GM13976 (cell line): ENCODE measurements around the gene CCDC50.

ENCODE experiments used
- DNase-seq: peaks from one replicate; pipeline ENCODE4 v3.0.0; 2012; ENCODE audit warnings: low spot score
- in situ Hi-C: fragments of 300-500 bp; cut with MboI; formaldehyde crosslinking; loops from one replicate; pipeline ENCODE4 v1.12.0; 2022; ENCODE audit warnings: low sequenced_read_pairs, mixed read lengths, inconsistent platforms; ENCODE audit not compliant: unreplicated experiment
- TF ChIP-seq, protein P1 (sequence below): IDR thresholded peaks from 2 replicates; pipeline ENCODE4 v1.5.1; 2012; ENCODE audit warnings: borderline replicate concordance, mild to moderate bottlenecking; ENCODE audit not compliant: insufficient read depth; ENCODE audit errors: extremely low read depth, missing control alignments, control extremely low read depth

CCDC50 gene

DNA sequence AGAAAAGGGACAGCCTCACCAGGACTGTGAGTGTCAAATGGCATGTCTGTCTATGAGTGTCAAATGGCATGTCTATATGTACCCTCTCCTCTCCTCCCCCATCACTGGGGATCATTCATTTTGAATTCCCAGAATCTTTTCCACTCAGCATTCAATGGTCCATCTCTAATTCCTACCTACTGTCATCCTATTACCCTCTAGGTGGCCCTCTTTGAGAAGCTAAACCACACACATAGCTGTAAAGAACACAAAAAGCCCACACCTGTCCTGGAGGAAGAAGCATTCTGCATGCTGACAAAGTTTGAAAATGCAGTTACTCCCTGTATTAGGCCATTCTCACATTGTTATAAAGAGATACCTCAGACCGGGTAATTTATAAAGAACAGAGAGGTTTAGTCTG is 85.5 kb downstream of the CCDC50 start:
- in situ Hi-C loops = loop anchor here (10.0 kb wide), 1 partner anchor 1020 kb away; no protein-coding TSS in a partner anchor
- no peak for DNase-seq
- TF ChIP-seq, protein P1, sequence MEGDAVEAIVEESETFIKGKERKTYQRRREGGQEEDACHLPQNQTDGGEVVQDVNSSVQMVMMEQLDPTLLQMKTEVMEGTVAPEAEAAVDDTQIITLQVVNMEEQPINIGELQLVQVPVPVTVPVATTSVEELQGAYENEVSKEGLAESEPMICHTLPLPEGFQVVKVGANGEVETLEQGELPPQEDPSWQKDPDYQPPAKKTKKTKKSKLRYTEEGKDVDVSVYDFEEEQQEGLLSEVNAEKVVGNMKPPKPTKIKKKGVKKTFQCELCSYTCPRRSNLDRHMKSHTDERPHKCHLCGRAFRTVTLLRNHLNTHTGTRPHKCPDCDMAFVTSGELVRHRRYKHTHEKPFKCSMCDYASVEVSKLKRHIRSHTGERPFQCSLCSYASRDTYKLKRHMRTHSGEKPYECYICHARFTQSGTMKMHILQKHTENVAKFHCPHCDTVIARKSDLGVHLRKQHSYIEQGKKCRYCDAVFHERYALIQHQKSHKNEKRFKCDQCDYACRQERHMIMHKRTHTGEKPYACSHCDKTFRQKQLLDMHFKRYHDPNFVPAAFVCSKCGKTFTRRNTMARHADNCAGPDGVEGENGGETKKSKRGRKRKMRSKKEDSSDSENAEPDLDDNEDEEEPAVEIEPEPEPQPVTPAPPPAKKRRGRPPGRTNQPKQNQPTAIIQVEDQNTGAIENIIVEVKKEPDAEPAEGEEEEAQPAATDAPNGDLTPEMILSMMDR = no peak

DNA sequence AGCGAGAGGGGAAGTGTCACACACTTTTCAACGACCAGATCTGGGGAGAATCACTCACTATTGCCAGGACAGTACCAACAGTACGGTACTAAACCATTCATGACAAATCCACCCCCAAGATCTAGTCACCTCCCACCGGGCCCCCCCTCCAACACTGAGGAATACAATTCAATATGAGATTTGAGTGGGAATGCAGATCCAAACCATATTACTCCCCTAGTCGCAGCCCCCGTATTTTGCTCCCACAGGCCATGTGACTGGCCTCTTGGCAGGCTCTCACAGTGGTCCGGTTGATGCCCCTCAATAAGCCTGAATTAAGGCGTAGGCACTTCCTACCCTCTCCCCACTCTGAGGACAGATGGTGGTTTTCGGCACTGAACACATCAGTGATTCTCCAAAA is 86.4 kb downstream of the CCDC50 start:
- DNase-seq = no peak
- TF ChIP-seq, protein P1 = no peak
- in situ Hi-C loops = loop anchor here (10.0 kb wide), 1 partner anchor 1019 kb away; no protein-coding TSS in a partner anchor

DNA sequence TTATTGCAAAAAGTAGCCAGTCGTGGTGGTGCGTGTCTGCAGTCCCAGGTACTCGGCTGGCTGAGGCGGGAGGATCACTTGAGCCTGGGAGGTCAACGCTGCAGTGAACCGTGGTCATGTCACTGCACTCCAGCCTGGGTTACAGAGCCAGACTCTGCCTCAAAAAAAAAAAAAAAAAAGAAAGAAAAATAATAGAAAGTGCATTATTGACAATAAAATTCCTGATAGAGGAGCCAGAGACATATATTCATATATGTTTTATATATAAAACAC is 88.2 kb downstream of the CCDC50 start:
- TF ChIP-seq, protein P1 = no peak
- DNase-seq = no peak
- in situ Hi-C loops = loop anchor here (10.0 kb wide), 1 partner anchor 1017 kb away; no protein-coding TSS in a partner anchor

- DNase-seq = no peak
- TF ChIP-seq, protein P1 = no peak
- in situ Hi-C loops = no loop called here
Measured at GRCh38 chr3:191420771-191421170, 91.6 kb downstream of the CCDC50 start.

GRCh38 chr3:191424881-191425280 is 95.7 kb downstream of the CCDC50 start:
- TF ChIP-seq, protein P1 = no peak
- DNase-seq = no peak
- in situ Hi-C loops = no loop called here

DNA sequence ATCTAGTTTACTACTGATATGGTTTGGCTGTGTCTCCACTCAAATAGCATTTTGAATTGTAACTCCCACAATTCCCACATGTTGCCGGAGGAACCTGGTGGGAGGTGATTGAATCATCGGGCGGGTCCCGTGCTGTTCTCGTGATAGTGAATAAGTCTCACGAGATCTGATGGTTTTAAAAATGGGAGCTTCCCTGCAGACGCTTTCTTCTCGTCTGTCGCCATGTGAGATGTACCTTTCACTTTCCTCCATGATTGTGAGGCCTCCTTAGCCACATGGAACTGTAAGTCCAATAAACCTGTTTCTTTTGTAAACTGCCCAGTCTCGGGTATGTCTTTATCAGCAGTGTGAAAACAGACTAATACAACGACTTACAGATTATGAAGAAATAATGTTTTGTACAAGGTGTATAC is 96.1 kb downstream of the CCDC50 start:
- TF ChIP-seq, protein P1 = no peak
- no peak for DNase-seq
- in situ Hi-C loops = no loop called here

DNA sequence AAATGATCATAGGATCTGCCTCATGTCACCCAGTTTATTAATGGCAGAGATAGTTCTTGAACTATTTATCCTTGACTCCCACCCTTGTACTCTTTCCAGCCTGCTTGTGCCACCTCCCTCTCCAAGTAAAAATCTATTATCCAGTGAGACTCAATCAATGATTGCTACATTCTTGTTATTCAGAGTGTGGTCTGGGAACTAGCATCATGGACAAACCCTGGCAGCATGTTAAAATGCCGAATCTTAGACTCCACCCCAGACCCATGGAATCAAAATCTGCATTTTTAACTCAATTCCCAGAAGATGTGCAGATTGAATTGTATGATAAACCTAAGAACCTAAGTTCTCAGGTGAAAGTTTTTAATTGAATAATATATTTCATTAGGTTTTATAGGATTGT is 97.1 kb downstream of the CCDC50 start:
- in situ Hi-C loops = no loop called here
- TF ChIP-seq, protein P1 = no peak
- no peak for DNase-seq
